GM12874 (cell line): ENCODE data around the gene CD83.

ENCODE experiments used
- CTCF ChIP-seq: IDR thresholded peaks from 2 replicates; pipeline ENCODE4 v1.5.1; 2011; ENCODE audit warnings: low read depth, mild to moderate bottlenecking, control low read depth, low read length, moderate library complexity; ENCODE audit not compliant: insufficient read depth

The CD83 gene

GRCh38 chr6:14174996-14175395, 57.4 kb downstream of the CD83 start:
- TF ChIP-seq CTCF, result no peak

- TF ChIP-seq CTCF, result no peak
Observed at GRCh38 chr6:14176429-14176828, 58.9 kb downstream of the CD83 start.

- no peak for TF ChIP-seq CTCF
Observed at GRCh38 chr6:14177413-14178082, 60.0 kb downstream of the CD83 start.

- no peak for TF ChIP-seq CTCF
Observed at GRCh38 chr6:14178083-14178445, 60.5 kb downstream of the CD83 start.

- no peak for TF ChIP-seq CTCF
Observed at GRCh38 chr6:14180609-14181008, 63.0 kb downstream of the CD83 start.

- TF ChIP-seq CTCF, result no peak
Observed at GRCh38 chr6:14182916-14183315, 65.3 kb downstream of the CD83 start.
